Naive thymus-derived CD8-positive, alpha-beta T cell (primary cell): ENCODE data around the gene DDAH1. TPM values are rescaled to one million over a fixed set of nuclear protein-coding genes. Genes with fewer than 3 reads are reported as not detected.

ENCODE experiments used
- ATAC-seq, 2 donors: fragments of 150-1000 bp; cut with Tn5 transposase in 1 of 2; sonication (Bioruptor Pico), chemical (Tn5 transposase) in 1 of 2; 1 replicate in 1 of 2; 2 replicates in 1 of 2; pipeline ENCODE4 v1.10.0; 2021; ENCODE audit warnings: mild to moderate bottlenecking in 2 of 2, moderate library complexity in 2 of 2
- POLR2A ChIA-PET: fragments of 350-600 bp; sonication (Branson Sonifier 250); formaldehyde crosslinking; loops from one replicate; lab custom pipeline; 2021; ENCODE audit warnings: antibody characterized with exemption; lab: Charles Lee
- DNase-seq, 10 donors: peaks; one replicate each; pipeline versions ENCODE4 v3.0.0 to v3.0.0-alpha.2; 2020 to 2022
- H3K27ac Mint-ChIP-seq, 10 donors: one replicate each; pipeline ENCODE4 v1.8.0; 2020 to 2022; ENCODE audit warnings: mild to moderate bottlenecking in 10 of 10, mixed read lengths in 10 of 10, moderate library complexity in 4 of 10, inconsistent platforms in 1 of 10
- H3K27me3 Mint-ChIP-seq, 5 donors: one replicate each; pipeline ENCODE4 v1.8.0; 2021 to 2022; ENCODE audit warnings: mixed read lengths in 5 of 5
- H3K36me3 Mint-ChIP-seq, 3 donors: one replicate each; pipeline ENCODE4 v1.8.0; 2020 to 2022; ENCODE audit warnings: mixed read lengths in 3 of 3, mild to moderate bottlenecking in 2 of 3, inconsistent platforms in 1 of 3
- H3K4me1 Mint-ChIP-seq, 4 donors: one replicate each; pipeline ENCODE4 v1.8.0; 2021 to 2022; ENCODE audit warnings: mixed read lengths in 4 of 4
- H3K4me3 Mint-ChIP-seq, 10 donors: one replicate each; pipeline ENCODE4 v1.8.0; 2020 to 2022; ENCODE audit warnings: mild to moderate bottlenecking in 10 of 10, mixed read lengths in 10 of 10, moderate library complexity in 6 of 10, inconsistent platforms in 1 of 10
- H3K9me3 Mint-ChIP-seq, 9 donors: one replicate each; pipeline ENCODE4 v1.8.0; 2020 to 2022; ENCODE audit warnings: mixed read lengths in 9 of 9, mild to moderate bottlenecking in 3 of 9, inconsistent platforms in 1 of 9, moderate library complexity in 1 of 9
- polyA plus RNA-seq, 3 donors: library from polyadenylated mRNA; unstranded; fragments of 300-500 nt; fragmentation: Illumina TruSeq; gene quantifications; one replicate each; pipeline ENCODE4 v1.2.3, GENCODE V29; 2021
- total RNA-seq, 8 experiments: library from RNA in 2 of 8; stranded (reverse) in 2 of 8; gene quantifications; one replicate each; pipeline ENCODE4 v1.2.3 and lab custom pipeline; 2021 to 2026

DDAH1 gene
- total and polyA plus RNA-seq, 5 experiments from 2014 or later, result not detected

- Mint-ChIP-seq H3K27me3 (no peaks in the 10 kb centered on the region), H3K4me3 (no peak overlapping the region), H3K36me3 (no peaks in the 10 kb centered on the region), H3K9me3 (no peaks in the 10 kb centered on the region), H3K4me1 (no peaks in the 10 kb centered on the region), H3K27ac (no peak overlapping the region)
- no peak for ATAC-seq
- POLR2A ChIA-PET, result no interaction called here
- DNase-seq, result no peak
Measured at GRCh38 chr1:85398391-85399064, 66.4 kb downstream of the DDAH1 start.

- ATAC-seq (no peak), DNase-seq (no peak)
- Mint-ChIP-seq H3K36me3 (no peaks in the 10 kb centered on the region), H3K4me1 (no peaks in the 10 kb centered on the region), H3K27ac (no peak overlapping the region), H3K27me3 (no peaks in the 10 kb centered on the region), H3K9me3 (no peaks in the 10 kb centered on the region), H3K4me3 (no peak overlapping the region)
- POLR2A ChIA-PET, result no interaction called here
Measured at GRCh38 chr1:85397490-85398032, 67.4 kb downstream of the DDAH1 start.

- H3K27me3 Mint-ChIP-seq, result no peaks in the 10 kb centered on the region
- H3K9me3 Mint-ChIP-seq, result no peaks in the 10 kb centered on the region
- ATAC-seq (no peak), DNase-seq (no peak)
- POLR2A ChIA-PET, result no interaction called here
- no peak overlapping the region for H3K4me3 Mint-ChIP-seq
- H3K27ac Mint-ChIP-seq, result no peak overlapping the region
- H3K4me1 Mint-ChIP-seq, result no peaks in the 10 kb centered on the region
- H3K36me3 Mint-ChIP-seq, result no peaks in the 10 kb centered on the region
Measured at GRCh38 chr1:85396194-85396593, 68.8 kb downstream of the DDAH1 start.

GRCh38 chr1:85394130-85394529 is 70.8 kb downstream of the DDAH1 start:
- H3K27me3 Mint-ChIP-seq, result peaks cover 0 to 3% (median 0%) of the 10 kb centered on the region in 5 donors
- H3K36me3 Mint-ChIP-seq, result peaks cover 0 to 4% (median 0%) of the 10 kb centered on the region in 3 donors
- POLR2A ChIA-PET, result no interaction called here
- DNase-seq, result no peak
- H3K27ac Mint-ChIP-seq, result peak overlapping the region in 1 of 10 donors; percentile 28
- no peak for ATAC-seq
- no peak overlapping the region for H3K4me3 Mint-ChIP-seq
- no peaks in the 10 kb centered on the region for H3K9me3 Mint-ChIP-seq
- H3K4me1 Mint-ChIP-seq, result no peaks in the 10 kb centered on the region

- H3K4me1 Mint-ChIP-seq, result no peaks in the 10 kb centered on the region
- H3K4me3 Mint-ChIP-seq, result no peak overlapping the region
- DNase-seq (no peak), ATAC-seq (no peak)
- POLR2A ChIA-PET, result no interaction called here
- no peak overlapping the region for H3K27ac Mint-ChIP-seq
- H3K27me3 Mint-ChIP-seq, result peaks cover 0 to 3% (median 0%) of the 10 kb centered on the region in 5 donors
- no peaks in the 10 kb centered on the region for H3K9me3 Mint-ChIP-seq
- H3K36me3 Mint-ChIP-seq, result peaks cover 0 to 4% (median 0%) of the 10 kb centered on the region in 3 donors
Measured at GRCh38 chr1:85393490-85393889, 71.5 kb downstream of the DDAH1 start.

- POLR2A ChIA-PET, result no interaction called here
- Mint-ChIP-seq H3K4me1 (no peaks in the 10 kb centered on the region), H3K9me3 (peaks cover 0 to 24% (median 15%) of the 10 kb centered on the region in 9 donors)
Measured at GRCh38 chr1:85388416-85388815, 76.5 kb downstream of the DDAH1 start.

GRCh38 chr1:85387781-85388180 is 77.2 kb downstream of the DDAH1 start:
- DNase-seq, result no peak
- Mint-ChIP-seq H3K4me3 (no peak overlapping the region), H3K9me3 (peaks cover 0 to 25% (median 15%) of the 10 kb centered on the region in 9 donors), H3K4me1 (no peaks in the 10 kb centered on the region), H3K27ac (no peak overlapping the region), H3K27me3 (peaks cover 0 to 25% (median 8%) of the 10 kb centered on the region in 5 donors), H3K36me3 (peaks cover 0 to 15% (median 0%) of the 10 kb centered on the region in 3 donors)
- ATAC-seq, result no peak
- POLR2A ChIA-PET, result no interaction called here

More at GRCh38 chr1:85388416-85388815, 76.5 kb downstream of the DDAH1 start:
- ATAC-seq (no peak), DNase-seq (no peak)
- peaks cover 0 to 15% (median 0%) of the 10 kb centered on the region in 3 donors for H3K36me3 Mint-ChIP-seq
- H3K27ac Mint-ChIP-seq, result no peak overlapping the region
- H3K4me3 Mint-ChIP-seq, result no peak overlapping the region
- H3K27me3 Mint-ChIP-seq, result peaks cover 0 to 22% (median 8%) of the 10 kb centered on the region in 5 donors

- POLR2A ChIA-PET, result no interaction called here
- H3K9me3 Mint-ChIP-seq, result peaks cover 0 to 29% (median 15%) of the 10 kb centered on the region in 9 donors
- no peaks in the 10 kb centered on the region for H3K4me1 Mint-ChIP-seq
- DNase-seq, result no peak
- no peak overlapping the region for H3K4me3 Mint-ChIP-seq
- peaks cover 0 to 25% (median 8%) of the 10 kb centered on the region in 5 donors for H3K27me3 Mint-ChIP-seq
- ATAC-seq, result no peak
- H3K36me3 Mint-ChIP-seq, result peaks cover 0 to 15% (median 0%) of the 10 kb centered on the region in 3 donors
- no peak overlapping the region for H3K27ac Mint-ChIP-seq
Measured at GRCh38 chr1:85386068-85386722, 78.8 kb downstream of the DDAH1 start.

GRCh38 chr1:85379203-85380136 is 85.5 kb downstream of the DDAH1 start:
- H3K27me3 Mint-ChIP-seq, result peaks cover 0 to 14% (median 5%) of the 10 kb centered on the region in 5 donors
- POLR2A ChIA-PET, result no interaction called here
- no peaks in the 10 kb centered on the region for H3K36me3 Mint-ChIP-seq
- peaks cover 0 to 10% (median 0%) of the 10 kb centered on the region in 9 donors for H3K9me3 Mint-ChIP-seq
- no peak overlapping the region for H3K4me3 Mint-ChIP-seq
- ATAC-seq (no peak), DNase-seq (no peak)
- no peaks in the 10 kb centered on the region for H3K4me1 Mint-ChIP-seq
- H3K27ac Mint-ChIP-seq, result no peak overlapping the region

GRCh38 chr1:85378534-85378933 is 86.4 kb downstream of the DDAH1 start:
- no peaks in the 10 kb centered on the region for H3K36me3 Mint-ChIP-seq
- H3K27me3 Mint-ChIP-seq, result peaks cover 0 to 14% (median 10%) of the 10 kb centered on the region in 5 donors
- DNase-seq, result no peak
- peaks cover 0 to 10% (median 0%) of the 10 kb centered on the region in 9 donors for H3K9me3 Mint-ChIP-seq
- no peak for ATAC-seq
- no peak overlapping the region for H3K4me3 Mint-ChIP-seq
- POLR2A ChIA-PET, result no interaction called here
- H3K4me1 Mint-ChIP-seq, result no peaks in the 10 kb centered on the region
- no peak overlapping the region for H3K27ac Mint-ChIP-seq

- DNase-seq (no peak), ATAC-seq (no peak)
- Mint-ChIP-seq H3K4me3 (no peak overlapping the region), H3K4me1 (no peaks in the 10 kb centered on the region), H3K36me3 (no peaks in the 10 kb centered on the region), H3K27me3 (peaks cover 2 to 17% (median 11%) of the 10 kb centered on the region in 5 donors), H3K9me3 (no peaks in the 10 kb centered on the region), H3K27ac (no peak overlapping the region)
- POLR2A ChIA-PET, result no interaction called here
Measured at GRCh38 chr1:85376356-85376755, 88.6 kb downstream of the DDAH1 start.

- H3K4me3 Mint-ChIP-seq, result no peak overlapping the region
- H3K9me3 Mint-ChIP-seq, result no peaks in the 10 kb centered on the region
- no peak for DNase-seq
- no peak overlapping the region for H3K27ac Mint-ChIP-seq
- H3K4me1 Mint-ChIP-seq, result no peaks in the 10 kb centered on the region
- peaks cover 3 to 17% (median 11%) of the 10 kb centered on the region in 5 donors for H3K27me3 Mint-ChIP-seq
- no peaks in the 10 kb centered on the region for H3K36me3 Mint-ChIP-seq
- POLR2A ChIA-PET, result no interaction called here
- ATAC-seq, result no peak
Measured at GRCh38 chr1:85375493-85375892, 89.5 kb downstream of the DDAH1 start.
